ENCODE data around the gene MYO1A.

The MYO1A gene

GRCh38 chr12:57049119-57049446, 846 bp downstream of the MYO1A start:
- Histone ChIP-seq H3K9me2 (replicated peaks; ENCODE audit: insufficient read depth, low read length) (no peaks in the 10 kb centered on the region), H4K20me1 (ENCODE audit: low read depth, low read length) (no peaks in the 10 kb centered on the region), H2AFZ (ENCODE audit: low read depth, low read length, severe bottlenecking) (no peak overlapping the region), H3K36me3 (ENCODE audit: low read length) (0 out of 2 replicates have a peak, but pooled peaks cover 1% of the 10 kb centered on the region), H3F3A (ENCODE audit: insufficient read depth) (no peaks in the 10 kb centered on the region), H3K79me2 (ENCODE audit: insufficient read depth, low read length) (no peaks in the 10 kb centered on the region), H3K27me3 (ENCODE audit: low read length) (no peaks in the 10 kb centered on the region), H3K9me3 (ENCODE audit: insufficient read depth, low read length) (no peaks in the 10 kb centered on the region), H3K27ac (ENCODE audit: low read depth, low read length) (no peak overlapping the region), H3K9ac (ENCODE audit: low read length) (no peak overlapping the region), H3K4me2 (ENCODE audit: low read depth, low read length, poor library complexity, severe bottlenecking) (no peak overlapping the region), H3K4me3 (ENCODE audit: insufficient read depth, low read length, poor library complexity, severe bottlenecking) (no peak overlapping the region)
- TF ChIP-seq CTCF (IDR thresholded peaks at IDR 0.05; ENCODE audit: insufficient read depth, low read length, poor library complexity, severe bottlenecking) (no peak), EZH2phosphoT487 (conservative IDR thresholded peaks at IDR 0.05; ENCODE audit: low read length) (no peak)

GRCh38 chr12:57048423-57049118, 1.4 kb downstream of the MYO1A start:
- Histone ChIP-seq H3K9me2 (replicated peaks; ENCODE audit: insufficient read depth, low read length) (no peaks in the 10 kb centered on the region), H3K4me3 (ENCODE audit: insufficient read depth, low read length, poor library complexity, severe bottlenecking) (no peak overlapping the region), H3K27ac (ENCODE audit: low read depth, low read length) (no peak overlapping the region), H3K4me2 (ENCODE audit: low read depth, low read length, poor library complexity, severe bottlenecking) (no peak overlapping the region), H3K79me2 (ENCODE audit: insufficient read depth, low read length) (no peaks in the 10 kb centered on the region), H3F3A (ENCODE audit: insufficient read depth) (no peaks in the 10 kb centered on the region), H3K9me3 (ENCODE audit: insufficient read depth, low read length) (no peaks in the 10 kb centered on the region), H4K20me1 (ENCODE audit: low read depth, low read length) (no peaks in the 10 kb centered on the region), H2AFZ (ENCODE audit: low read depth, low read length, severe bottlenecking) (no peak overlapping the region), H3K36me3 (ENCODE audit: low read length) (no peaks in the 10 kb centered on the region), H3K9ac (ENCODE audit: low read length) (no peak overlapping the region), H3K27me3 (ENCODE audit: low read length) (no peaks in the 10 kb centered on the region)
- TF ChIP-seq EZH2phosphoT487 (conservative IDR thresholded peaks at IDR 0.05; ENCODE audit: low read length) (no peak), CTCF (IDR thresholded peaks at IDR 0.05; ENCODE audit: insufficient read depth, low read length, poor library complexity, severe bottlenecking) (no peak)

GRCh38 chr12:57047981-57048380, 1.9 kb downstream of the MYO1A start:
- no peak for TF ChIP-seq CTCF (IDR thresholded peaks at IDR 0.05; ENCODE audit: insufficient read depth, low read length, poor library complexity, severe bottlenecking)
- TF ChIP-seq EZH2phosphoT487 (conservative IDR thresholded peaks at IDR 0.05; ENCODE audit: low read length) = no peak
- H3K4me3 ChIP-seq (ENCODE audit: insufficient read depth, low read length, poor library complexity, severe bottlenecking) = no peak overlapping the region
- no peak overlapping the region for H3K4me2 ChIP-seq (ENCODE audit: low read depth, low read length, poor library complexity, severe bottlenecking)

More at GRCh38 chr12:57047981-57048380, 1.9 kb downstream of the MYO1A start:
- Histone ChIP-seq H3K79me2 (ENCODE audit: insufficient read depth, low read length) (no peaks in the 10 kb centered on the region), H3K9ac (ENCODE audit: low read length) (no peak overlapping the region), H3F3A (ENCODE audit: insufficient read depth) (no peaks in the 10 kb centered on the region), H2AFZ (ENCODE audit: low read depth, low read length, severe bottlenecking) (no peak overlapping the region), H3K9me2 (replicated peaks; ENCODE audit: insufficient read depth, low read length) (no peaks in the 10 kb centered on the region), H3K36me3 (ENCODE audit: low read length) (no peaks in the 10 kb centered on the region), H3K27me3 (ENCODE audit: low read length) (no peaks in the 10 kb centered on the region), H3K27ac (ENCODE audit: low read depth, low read length) (no peak overlapping the region), H4K20me1 (ENCODE audit: low read depth, low read length) (no peaks in the 10 kb centered on the region), H3K9me3 (ENCODE audit: insufficient read depth, low read length) (no peaks in the 10 kb centered on the region)
